ENCODE measurements around the gene OR10P1. TPM values are rescaled to one million over a fixed set of nuclear protein-coding genes. Genes with fewer than 3 reads are reported as not detected.

OR10P1 gene
- total RNA-seq, 2 donors from 2014 or later = not detected

DNA sequence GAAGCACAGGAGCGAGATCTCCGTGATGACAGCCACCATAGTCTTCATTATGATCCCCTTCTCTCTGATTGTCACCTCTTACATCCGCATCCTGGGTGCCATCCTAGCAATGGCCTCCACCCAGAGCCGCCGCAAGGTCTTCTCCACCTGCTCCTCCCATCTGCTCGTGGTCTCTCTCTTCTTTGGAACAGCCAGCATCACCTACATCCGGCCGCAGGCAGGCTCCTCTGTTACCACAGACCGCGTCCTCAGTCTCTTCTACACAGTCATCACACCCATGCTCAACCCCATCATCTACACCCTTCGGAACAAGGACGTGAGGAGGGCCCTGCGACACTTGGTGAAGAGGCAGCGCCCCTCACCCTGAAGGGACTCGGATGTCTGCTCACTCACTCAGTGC lies 775 bp downstream of the OR10P1 start:
- no peaks in the 10 kb centered on the region for H3K27me3 ChIP-seq (replicated peaks; ENCODE audit: insufficient read depth)
- H3K27ac ChIP-seq = no peak overlapping the region
- no peak overlapping the region for H3K4me3 ChIP-seq
- H3K36me3 ChIP-seq = no peaks in the 10 kb centered on the region
- intact Hi-C loops (cut with DNase I) = no loop called here
- H3K4me1 ChIP-seq (replicated peaks) = no peaks in the 10 kb centered on the region
- H3K9me3 ChIP-seq = no peaks in the 10 kb centered on the region
- no peak for DNase-seq (ENCODE audit: low spot score)
- TF ChIP-seq POLR2A (IDR thresholded peaks at IDR 0.05) (no peak), POLR2AphosphoS5 (IDR thresholded peaks at IDR 0.05) (no peak)
- TF ChIP-seq, protein P1, sequence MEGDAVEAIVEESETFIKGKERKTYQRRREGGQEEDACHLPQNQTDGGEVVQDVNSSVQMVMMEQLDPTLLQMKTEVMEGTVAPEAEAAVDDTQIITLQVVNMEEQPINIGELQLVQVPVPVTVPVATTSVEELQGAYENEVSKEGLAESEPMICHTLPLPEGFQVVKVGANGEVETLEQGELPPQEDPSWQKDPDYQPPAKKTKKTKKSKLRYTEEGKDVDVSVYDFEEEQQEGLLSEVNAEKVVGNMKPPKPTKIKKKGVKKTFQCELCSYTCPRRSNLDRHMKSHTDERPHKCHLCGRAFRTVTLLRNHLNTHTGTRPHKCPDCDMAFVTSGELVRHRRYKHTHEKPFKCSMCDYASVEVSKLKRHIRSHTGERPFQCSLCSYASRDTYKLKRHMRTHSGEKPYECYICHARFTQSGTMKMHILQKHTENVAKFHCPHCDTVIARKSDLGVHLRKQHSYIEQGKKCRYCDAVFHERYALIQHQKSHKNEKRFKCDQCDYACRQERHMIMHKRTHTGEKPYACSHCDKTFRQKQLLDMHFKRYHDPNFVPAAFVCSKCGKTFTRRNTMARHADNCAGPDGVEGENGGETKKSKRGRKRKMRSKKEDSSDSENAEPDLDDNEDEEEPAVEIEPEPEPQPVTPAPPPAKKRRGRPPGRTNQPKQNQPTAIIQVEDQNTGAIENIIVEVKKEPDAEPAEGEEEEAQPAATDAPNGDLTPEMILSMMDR (IDR thresholded peaks at IDR 0.05) = no peak
- 93% methylated on average over 15 of the region's 15 CpGs for WGBS

DNA sequence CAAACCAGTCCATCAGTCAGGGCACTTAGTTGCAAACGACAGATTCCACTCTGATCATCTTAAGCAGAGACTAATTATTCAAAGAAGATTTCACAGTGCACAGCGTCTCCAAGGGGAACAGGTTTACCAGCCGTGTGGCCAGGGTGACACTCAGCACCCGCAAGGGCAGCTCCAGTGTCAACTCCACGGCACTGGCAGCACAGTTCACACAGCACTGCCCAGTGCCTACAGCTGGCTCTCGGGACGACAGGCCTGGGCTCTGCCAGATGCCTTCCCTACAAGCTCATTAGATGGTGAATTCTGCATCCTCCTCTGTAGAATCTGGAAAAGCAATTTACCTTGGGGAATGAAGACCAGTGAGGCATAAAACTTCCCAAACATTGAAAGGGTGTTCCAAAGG lies 4.9 kb downstream of the OR10P1 start:
- Histone ChIP-seq H3K27ac (no peak overlapping the region), H3K9me3 (no peaks in the 10 kb centered on the region), H3K27me3 (replicated peaks; ENCODE audit: insufficient read depth) (no peaks in the 10 kb centered on the region), H3K4me3 (no peak overlapping the region), H3K36me3 (no peaks in the 10 kb centered on the region), H3K4me1 (replicated peaks) (no peaks in the 10 kb centered on the region)
- no peak for TF ChIP-seq POLR2A (IDR thresholded peaks at IDR 0.05)
- TF ChIP-seq, protein P1 (IDR thresholded peaks at IDR 0.05) = no peak
- no peak for TF ChIP-seq POLR2AphosphoS5 (IDR thresholded peaks at IDR 0.05)
- 57% methylated on average over 7 of the region's 7 CpGs for WGBS
- no peak for DNase-seq (ENCODE audit: low spot score)
- intact Hi-C loops (cut with DNase I) = no loop called here

DNA sequence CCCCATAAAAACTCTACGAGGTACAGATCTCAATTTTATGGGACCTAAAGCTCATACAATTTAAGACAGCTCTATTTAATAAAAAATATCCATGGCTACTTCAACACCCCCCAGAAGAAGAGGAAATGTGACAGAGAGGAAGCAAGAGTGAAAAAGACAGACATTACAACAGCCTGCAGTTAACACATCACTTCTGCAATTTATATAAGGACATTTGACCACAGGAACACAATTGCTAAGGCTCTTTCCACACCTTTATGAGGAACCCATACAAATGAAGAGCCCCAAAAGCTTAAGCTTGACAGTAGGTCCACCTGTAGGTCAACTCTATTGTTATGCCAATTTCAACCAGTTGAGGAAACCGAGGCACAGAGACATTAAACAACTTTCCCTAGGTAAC lies 5.6 kb downstream of the OR10P1 start:
- TF ChIP-seq, protein P1 (IDR thresholded peaks at IDR 0.05) = no peak
- TF ChIP-seq POLR2AphosphoS5 (IDR thresholded peaks at IDR 0.05) (no peak), POLR2A (IDR thresholded peaks at IDR 0.05) (no peak)
- Histone ChIP-seq H3K4me3 (no peak overlapping the region), H3K27ac (no peak overlapping the region), H3K27me3 (replicated peaks; ENCODE audit: insufficient read depth) (no peaks in the 10 kb centered on the region), H3K9me3 (no peaks in the 10 kb centered on the region), H3K36me3 (no peaks in the 10 kb centered on the region), H3K4me1 (replicated peaks) (no peaks in the 10 kb centered on the region)
- 38% methylated on average over 2 of the region's 2 CpGs for WGBS
- no peak for DNase-seq (ENCODE audit: low spot score)
- intact Hi-C loops (cut with DNase I) = no loop called here

DNA sequence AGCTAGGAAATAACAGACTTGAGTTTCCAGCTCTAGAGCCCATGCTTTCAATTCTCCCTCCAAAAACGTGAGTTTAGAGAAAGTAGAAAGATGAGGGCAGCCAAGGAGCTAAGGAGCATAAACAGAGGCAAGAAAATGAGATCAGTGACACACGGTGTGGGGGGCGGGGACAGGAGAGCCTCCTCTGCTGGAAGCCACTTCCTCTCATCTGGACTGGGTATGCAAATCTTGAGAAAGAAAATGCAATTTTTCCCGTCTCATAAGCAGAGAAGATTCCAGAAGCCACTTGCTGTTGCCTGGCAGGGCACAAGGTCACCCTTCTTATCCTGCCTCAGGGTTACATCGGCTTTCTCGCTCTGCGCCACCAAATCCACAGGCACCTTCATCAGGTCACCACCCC lies 6.0 kb downstream of the OR10P1 start:
- intact Hi-C loops (cut with DNase I) = no loop called here
- no peaks in the 10 kb centered on the region for H3K36me3 ChIP-seq
- WGBS = 69% methylated on average over 7 of the region's 7 CpGs
- no peak overlapping the region for H3K27ac ChIP-seq
- TF ChIP-seq POLR2A (IDR thresholded peaks at IDR 0.05) = no peak
- H3K4me3 ChIP-seq = no peak overlapping the region
- no peaks in the 10 kb centered on the region for H3K27me3 ChIP-seq (replicated peaks; ENCODE audit: insufficient read depth)
- DNase-seq (ENCODE audit: low spot score) = no peak
- H3K9me3 ChIP-seq = no peaks in the 10 kb centered on the region
- no peaks in the 10 kb centered on the region for H3K4me1 ChIP-seq (replicated peaks)

DNA sequence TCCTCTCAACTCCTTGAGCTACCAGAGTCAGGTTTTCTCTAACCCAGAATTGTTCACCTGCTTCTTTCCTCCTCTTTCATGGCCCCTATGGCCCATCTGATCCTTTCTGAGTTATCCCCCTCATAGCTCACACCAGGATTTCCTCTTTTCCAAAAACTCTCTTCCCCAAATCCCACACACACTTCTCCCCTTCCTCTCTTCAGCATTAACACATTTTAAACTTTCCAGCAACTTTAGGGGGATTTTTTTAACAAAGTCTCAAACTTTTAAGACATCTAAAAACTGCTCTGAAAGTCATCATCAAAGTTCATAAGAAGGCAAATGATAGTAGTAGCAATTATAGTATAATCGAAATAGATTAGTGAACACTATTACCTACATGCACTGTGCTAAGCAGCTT lies 7.9 kb downstream of the OR10P1 start:
- Histone ChIP-seq H3K4me3 (no peak overlapping the region), H3K9me3 (no peaks in the 10 kb centered on the region), H3K36me3 (no peaks in the 10 kb centered on the region), H3K27me3 (replicated peaks; ENCODE audit: insufficient read depth) (no peaks in the 10 kb centered on the region), H3K4me1 (replicated peaks) (no peaks in the 10 kb centered on the region), H3K27ac (no peak overlapping the region)
- no peak for DNase-seq (ENCODE audit: low spot score)
- intact Hi-C loops (cut with DNase I) = no loop called here
- 96% methylated on average over 1 of the region's 1 CpG for WGBS
- TF ChIP-seq POLR2AphosphoS5 (IDR thresholded peaks at IDR 0.05) (no peak), POLR2A (IDR thresholded peaks at IDR 0.05) (no peak)
- TF ChIP-seq, protein P1 (IDR thresholded peaks at IDR 0.05) = no peak

Data from prostate gland (tissue), 2 donors.